ENCODE results near the gene NDNF. TPM values are rescaled to one million over a fixed set of nuclear protein-coding genes. Genes with fewer than 3 reads are reported as not detected.

Gene NDNF
- total RNA-seq, 1 donor from 2014 or later = 33.3 TPM

- no peaks in the 10 kb centered on the region for H3K9me3 Mint-ChIP-seq (ENCODE audit: unreplicated experiment)
- TF ChIP-seq CTCF (IDR thresholded peaks at IDR 0.05; ENCODE audit: unreplicated experiment) = peak; percentile 74
- no peaks in the 10 kb centered on the region for H3K27me3 Mint-ChIP-seq (ENCODE audit: unreplicated experiment)
- H3K4me1 Mint-ChIP-seq (ENCODE audit: unreplicated experiment) = no peaks in the 10 kb centered on the region
- no peaks in the 10 kb centered on the region for H3K36me3 Mint-ChIP-seq (ENCODE audit: low read depth, unreplicated experiment)
- no peak overlapping the region for H3K4me3 Mint-ChIP-seq (ENCODE audit: unreplicated experiment)
- no peak overlapping the region for H3K27ac Mint-ChIP-seq (ENCODE audit: unreplicated experiment)
- DNase-seq (ENCODE audit: low spot score) = no peak
These were observed 40.2 kb upstream of the NDNF start for GRCh38 chr4:121112530-121112929.

- H3K9me3 Mint-ChIP-seq (ENCODE audit: unreplicated experiment) = no peaks in the 10 kb centered on the region
- no peaks in the 10 kb centered on the region for H3K27me3 Mint-ChIP-seq (ENCODE audit: unreplicated experiment)
- no peak for TF ChIP-seq CTCF (IDR thresholded peaks at IDR 0.05; ENCODE audit: unreplicated experiment)
- H3K4me3 Mint-ChIP-seq (ENCODE audit: unreplicated experiment) = no peak overlapping the region
- H3K4me1 Mint-ChIP-seq (ENCODE audit: unreplicated experiment) = no peaks in the 10 kb centered on the region
- DNase-seq (ENCODE audit: low spot score) = no peak
- H3K36me3 Mint-ChIP-seq (ENCODE audit: low read depth, unreplicated experiment) = no peaks in the 10 kb centered on the region
- H3K27ac Mint-ChIP-seq (ENCODE audit: unreplicated experiment) = no peak overlapping the region
These were observed 36.2 kb upstream of the NDNF start for GRCh38 chr4:121108557-121108956.

GRCh38 chr4:121107507-121107906, 35.2 kb upstream of the NDNF start:
- no peak for TF ChIP-seq CTCF (IDR thresholded peaks at IDR 0.05; ENCODE audit: unreplicated experiment)
- H3K4me3 Mint-ChIP-seq (ENCODE audit: unreplicated experiment) = no peak overlapping the region
- H3K27me3 Mint-ChIP-seq (ENCODE audit: unreplicated experiment) = no peaks in the 10 kb centered on the region
- DNase-seq (ENCODE audit: low spot score) = no peak
- H3K9me3 Mint-ChIP-seq (ENCODE audit: unreplicated experiment) = no peaks in the 10 kb centered on the region
- H3K27ac Mint-ChIP-seq (ENCODE audit: unreplicated experiment) = no peak overlapping the region
- H3K36me3 Mint-ChIP-seq (ENCODE audit: low read depth, unreplicated experiment) = no peaks in the 10 kb centered on the region
- H3K4me1 Mint-ChIP-seq (ENCODE audit: unreplicated experiment) = no peaks in the 10 kb centered on the region

GRCh38 chr4:121100093-121100775, 27.9 kb upstream of the NDNF start:
- Mint-ChIP-seq H3K9me3 (ENCODE audit: unreplicated experiment) (no peaks in the 10 kb centered on the region), H3K4me1 (ENCODE audit: unreplicated experiment) (peaks cover 2% of the 10 kb centered on the region), H3K27me3 (ENCODE audit: unreplicated experiment) (no peaks in the 10 kb centered on the region), H3K27ac (ENCODE audit: unreplicated experiment) (no peak overlapping the region), H3K36me3 (ENCODE audit: low read depth, unreplicated experiment) (no peaks in the 10 kb centered on the region), H3K4me3 (ENCODE audit: unreplicated experiment) (no peak overlapping the region)
- DNase-seq (ENCODE audit: low spot score) = no peak
- no peak for TF ChIP-seq CTCF (IDR thresholded peaks at IDR 0.05; ENCODE audit: unreplicated experiment)

- no peaks in the 10 kb centered on the region for H3K9me3 Mint-ChIP-seq (ENCODE audit: unreplicated experiment)
- peaks cover 2% of the 10 kb centered on the region for H3K4me1 Mint-ChIP-seq (ENCODE audit: unreplicated experiment)
- no peak for DNase-seq (ENCODE audit: low spot score)
- H3K27me3 Mint-ChIP-seq (ENCODE audit: unreplicated experiment) = no peaks in the 10 kb centered on the region
- H3K36me3 Mint-ChIP-seq (ENCODE audit: low read depth, unreplicated experiment) = no peaks in the 10 kb centered on the region
- TF ChIP-seq CTCF (IDR thresholded peaks at IDR 0.05; ENCODE audit: unreplicated experiment) = no peak
- H3K4me3 Mint-ChIP-seq (ENCODE audit: unreplicated experiment) = no peak overlapping the region
- no peak overlapping the region for H3K27ac Mint-ChIP-seq (ENCODE audit: unreplicated experiment)
These were observed 25.9 kb upstream of the NDNF start for GRCh38 chr4:121098266-121098665.

Data from endothelial cell (in vitro differentiated cells).